OCI-LY7 (cell line): ENCODE data around the gene SYNE3.

Experiments
- EZH2phosphoT487 ChIP-seq: fragments of 200-600 bp; sonication (generic); IDR thresholded peaks from 2 replicates; pipeline ENCODE4 v1.6.1; 2018; ENCODE audit warnings: low read depth, borderline replicate concordance, mild to moderate bottlenecking, mixed run types, antibody characterized with exemption, low read length, moderate library complexity, mixed read lengths
- TF ChIP-seq, protein P1 (sequence below): fragments of 200-600 bp; sonication (generic); conservative IDR thresholded peaks from 2 replicates; pipeline ENCODE4 v1.5.1; 2014; ENCODE audit warnings: mild to moderate bottlenecking, antibody characterized with exemption, low read length, moderate library complexity, mixed read lengths

GRCh38 chr14:95513291-95513690 is 3.2 kb downstream of the SYNE3 start:
- TF ChIP-seq, protein P1, sequence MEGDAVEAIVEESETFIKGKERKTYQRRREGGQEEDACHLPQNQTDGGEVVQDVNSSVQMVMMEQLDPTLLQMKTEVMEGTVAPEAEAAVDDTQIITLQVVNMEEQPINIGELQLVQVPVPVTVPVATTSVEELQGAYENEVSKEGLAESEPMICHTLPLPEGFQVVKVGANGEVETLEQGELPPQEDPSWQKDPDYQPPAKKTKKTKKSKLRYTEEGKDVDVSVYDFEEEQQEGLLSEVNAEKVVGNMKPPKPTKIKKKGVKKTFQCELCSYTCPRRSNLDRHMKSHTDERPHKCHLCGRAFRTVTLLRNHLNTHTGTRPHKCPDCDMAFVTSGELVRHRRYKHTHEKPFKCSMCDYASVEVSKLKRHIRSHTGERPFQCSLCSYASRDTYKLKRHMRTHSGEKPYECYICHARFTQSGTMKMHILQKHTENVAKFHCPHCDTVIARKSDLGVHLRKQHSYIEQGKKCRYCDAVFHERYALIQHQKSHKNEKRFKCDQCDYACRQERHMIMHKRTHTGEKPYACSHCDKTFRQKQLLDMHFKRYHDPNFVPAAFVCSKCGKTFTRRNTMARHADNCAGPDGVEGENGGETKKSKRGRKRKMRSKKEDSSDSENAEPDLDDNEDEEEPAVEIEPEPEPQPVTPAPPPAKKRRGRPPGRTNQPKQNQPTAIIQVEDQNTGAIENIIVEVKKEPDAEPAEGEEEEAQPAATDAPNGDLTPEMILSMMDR, result no peak
- no peak for TF ChIP-seq EZH2phosphoT487
